ENCODE measurements around the gene TAS2R38.
A peak's percentile ranks its signal among the peaks of the same experiment; 100 is the strongest.
"Not testable (repeated sequence)": the region's sequence is repeated elsewhere in the genome, so short reads cannot be mapped to it uniquely, and the experiment has no call there.

TAS2R38 gene

GRCh38 chr7:141993354-141993753 lies 19.8 kb upstream of the TAS2R38 start:
- Histone ChIP-seq H3K27me3 (ENCODE audit: low read depth, low read length) (no peaks in the 10 kb centered on the region), H3K4me1 (ENCODE audit: control insufficient read depth in 1 of 2, insufficient read depth in 2 of 2, low read length in 2 of 2) (no peaks in the 10 kb centered on the region), H3K9me3 (ENCODE audit: control insufficient read depth in 1 of 2, low read length in 2 of 2) (no peaks in the 10 kb centered on the region), H3K4me3 (ENCODE audit: low read depth in 1 of 2, low read length in 2 of 2) (no peak overlapping the region), H3K27ac (ENCODE audit: low read length) (no peak overlapping the region), H3K36me3 (ENCODE audit: control insufficient read depth in 1 of 2, insufficient read depth in 2 of 2, low read length in 2 of 2) (no peaks in the 10 kb centered on the region)

- no peaks in the 10 kb centered on the region for H3K9me3 ChIP-seq (ENCODE audit: control insufficient read depth in 1 of 2, low read length in 2 of 2)
- H3K27me3 ChIP-seq (ENCODE audit: low read depth, low read length), result no peaks in the 10 kb centered on the region
- H3K4me1 ChIP-seq (ENCODE audit: control insufficient read depth in 1 of 2, insufficient read depth in 2 of 2, low read length in 2 of 2), result no peaks in the 10 kb centered on the region
- H3K27ac ChIP-seq (ENCODE audit: low read length), result no peak overlapping the region
- H3K36me3 ChIP-seq (ENCODE audit: control insufficient read depth in 1 of 2, insufficient read depth in 2 of 2, low read length in 2 of 2), result no peaks in the 10 kb centered on the region
- H3K4me3 ChIP-seq (ENCODE audit: low read depth in 1 of 2, low read length in 2 of 2), result no peak overlapping the region
Observed at GRCh38 chr7:141992688-141993087, 19.1 kb upstream of the TAS2R38 start.

- no peaks in the 10 kb centered on the region for H3K27me3 ChIP-seq (ENCODE audit: low read depth, low read length)
- no peak overlapping the region for H3K4me3 ChIP-seq (ENCODE audit: low read depth in 1 of 2, low read length in 2 of 2)
- H3K9me3 ChIP-seq (ENCODE audit: control insufficient read depth in 1 of 2, low read length in 2 of 2), result no peaks in the 10 kb centered on the region
- no peaks in the 10 kb centered on the region for H3K36me3 ChIP-seq (ENCODE audit: control insufficient read depth in 1 of 2, insufficient read depth in 2 of 2, low read length in 2 of 2)
- no peaks in the 10 kb centered on the region for H3K4me1 ChIP-seq (ENCODE audit: control insufficient read depth in 1 of 2, insufficient read depth in 2 of 2, low read length in 2 of 2)
- H3K27ac ChIP-seq (ENCODE audit: low read length), result no peak overlapping the region
Observed at GRCh38 chr7:141992156-141992555, 18.6 kb upstream of the TAS2R38 start.

- no peaks in the 10 kb centered on the region for H3K9me3 ChIP-seq (ENCODE audit: control insufficient read depth in 1 of 2, low read length in 2 of 2)
- H3K36me3 ChIP-seq (ENCODE audit: control insufficient read depth in 1 of 2, insufficient read depth in 2 of 2, low read length in 2 of 2), result no peaks in the 10 kb centered on the region
- no peak overlapping the region for H3K4me3 ChIP-seq (ENCODE audit: low read depth in 1 of 2, low read length in 2 of 2)
- no peaks in the 10 kb centered on the region for H3K4me1 ChIP-seq (ENCODE audit: control insufficient read depth in 1 of 2, insufficient read depth in 2 of 2, low read length in 2 of 2)
- no peaks in the 10 kb centered on the region for H3K27me3 ChIP-seq (ENCODE audit: low read depth, low read length)
- H3K27ac ChIP-seq (ENCODE audit: low read length), result no peak overlapping the region
Observed at GRCh38 chr7:141991140-141991539, 17.6 kb upstream of the TAS2R38 start.

GRCh38 chr7:141990011-141990725 lies 16.6 kb upstream of the TAS2R38 start:
- Histone ChIP-seq H3K4me1 (ENCODE audit: control insufficient read depth in 1 of 2, insufficient read depth in 2 of 2, low read length in 2 of 2) (no peaks in the 10 kb centered on the region), H3K27ac (ENCODE audit: low read length) (no peak overlapping the region), H3K27me3 (ENCODE audit: low read depth, low read length) (no peaks in the 10 kb centered on the region), H3K4me3 (ENCODE audit: low read depth in 1 of 2, low read length in 2 of 2) (no peak overlapping the region), H3K9me3 (ENCODE audit: control insufficient read depth in 1 of 2, low read length in 2 of 2) (no peaks in the 10 kb centered on the region), H3K36me3 (ENCODE audit: control insufficient read depth in 1 of 2, insufficient read depth in 2 of 2, low read length in 2 of 2) (no peaks in the 10 kb centered on the region)

- not testable (repeated sequence) for H3K36me3 ChIP-seq (ENCODE audit: control insufficient read depth in 1 of 2, insufficient read depth in 2 of 2, low read length in 2 of 2); H3K27me3 ChIP-seq (ENCODE audit: low read depth, low read length); H3K27ac ChIP-seq (ENCODE audit: low read length); H3K9me3 ChIP-seq (ENCODE audit: control insufficient read depth in 1 of 2, low read length in 2 of 2); H3K4me1 ChIP-seq (ENCODE audit: control insufficient read depth in 1 of 2, insufficient read depth in 2 of 2, low read length in 2 of 2); H3K4me3 ChIP-seq (ENCODE audit: low read depth in 1 of 2, low read length in 2 of 2)
Observed at GRCh38 chr7:141987803-141988202, 14.2 kb upstream of the TAS2R38 start.

GRCh38 chr7:141986923-141987322 lies 13.3 kb upstream of the TAS2R38 start:
- Histone ChIP-seq H3K4me3 (ENCODE audit: low read depth in 1 of 2, low read length in 2 of 2) (no peak overlapping the region), H3K27ac (ENCODE audit: low read length) (no peak overlapping the region), H3K4me1 (ENCODE audit: control insufficient read depth in 1 of 2, insufficient read depth in 2 of 2, low read length in 2 of 2) (no peaks in the 10 kb centered on the region), H3K36me3 (ENCODE audit: control insufficient read depth in 1 of 2, insufficient read depth in 2 of 2, low read length in 2 of 2) (no peaks in the 10 kb centered on the region), H3K27me3 (ENCODE audit: low read depth, low read length) (no peaks in the 10 kb centered on the region), H3K9me3 (ENCODE audit: control insufficient read depth in 1 of 2, low read length in 2 of 2) (no peaks in the 10 kb centered on the region)

- not testable (repeated sequence) for H3K27ac ChIP-seq (ENCODE audit: low read length); H3K9me3 ChIP-seq (ENCODE audit: control insufficient read depth in 1 of 2, low read length in 2 of 2); H3K36me3 ChIP-seq (ENCODE audit: control insufficient read depth in 1 of 2, insufficient read depth in 2 of 2, low read length in 2 of 2); H3K4me1 ChIP-seq (ENCODE audit: control insufficient read depth in 1 of 2, insufficient read depth in 2 of 2, low read length in 2 of 2); H3K27me3 ChIP-seq (ENCODE audit: low read depth, low read length); H3K4me3 ChIP-seq (ENCODE audit: low read depth in 1 of 2, low read length in 2 of 2)
Observed at GRCh38 chr7:141985926-141986325, 12.4 kb upstream of the TAS2R38 start.

GRCh38 chr7:141979568-141979967 lies 6.0 kb upstream of the TAS2R38 start:
- H3K27ac ChIP-seq (ENCODE audit: low read length), result no peak overlapping the region
- H3K4me1 ChIP-seq (ENCODE audit: control insufficient read depth in 1 of 2, insufficient read depth in 2 of 2, low read length in 2 of 2), result no peaks in the 10 kb centered on the region
- H3K27me3 ChIP-seq (ENCODE audit: low read depth, low read length), result no peaks in the 10 kb centered on the region
- no peaks in the 10 kb centered on the region for H3K36me3 ChIP-seq (ENCODE audit: control insufficient read depth in 1 of 2, insufficient read depth in 2 of 2, low read length in 2 of 2)
- H3K9me3 ChIP-seq (ENCODE audit: control insufficient read depth in 1 of 2, low read length in 2 of 2), result peaks cover 0 to 3% of the 10 kb centered on the region in 2 donors
- H3K4me3 ChIP-seq (ENCODE audit: low read depth in 1 of 2, low read length in 2 of 2), result no peak overlapping the region

- no peaks in the 10 kb centered on the region for H3K4me1 ChIP-seq (ENCODE audit: control insufficient read depth in 1 of 2, insufficient read depth in 2 of 2, low read length in 2 of 2)
- H3K9me3 ChIP-seq (ENCODE audit: control insufficient read depth in 1 of 2, low read length in 2 of 2), result peaks cover 0 to 3% of the 10 kb centered on the region in 2 donors
- no peak overlapping the region for H3K4me3 ChIP-seq (ENCODE audit: low read depth in 1 of 2, low read length in 2 of 2)
- H3K27ac ChIP-seq (ENCODE audit: low read length), result no peak overlapping the region
- H3K36me3 ChIP-seq (ENCODE audit: control insufficient read depth in 1 of 2, insufficient read depth in 2 of 2, low read length in 2 of 2), result no peaks in the 10 kb centered on the region
- no peaks in the 10 kb centered on the region for H3K27me3 ChIP-seq (ENCODE audit: low read depth, low read length)
Observed at GRCh38 chr7:141978351-141978750, 4.8 kb upstream of the TAS2R38 start.

GRCh38 chr7:141976524-141977245 lies 3.1 kb upstream of the TAS2R38 start:
- Histone ChIP-seq H3K4me3 (ENCODE audit: low read depth in 1 of 2, low read length in 2 of 2) (peak overlapping the region in 1 of 2 donors; percentile 29), H3K27me3 (ENCODE audit: low read depth, low read length) (no peaks in the 10 kb centered on the region), H3K4me1 (ENCODE audit: control insufficient read depth in 1 of 2, insufficient read depth in 2 of 2, low read length in 2 of 2) (no peaks in the 10 kb centered on the region), H3K9me3 (ENCODE audit: control insufficient read depth in 1 of 2, low read length in 2 of 2) (peaks cover 0 to 3% of the 10 kb centered on the region in 2 donors), H3K36me3 (ENCODE audit: control insufficient read depth in 1 of 2, insufficient read depth in 2 of 2, low read length in 2 of 2) (no peaks in the 10 kb centered on the region), H3K27ac (ENCODE audit: low read length) (no peak overlapping the region)
